GM19240 (cell line): Measurements from ENCODE around the gene DBP.
A peak's percentile ranks its signal among the peaks of the same experiment; 100 is the strongest.
"Not testable (repeated sequence)": the region's sequence is repeated elsewhere in the genome, so short reads cannot be mapped to it uniquely, and the experiment has no call there.

Source experiments
- DNase-seq: peaks from one replicate; pipeline ENCODE4 v3.0.0; 2011; ENCODE audit warnings: low spot score; ENCODE audit not compliant: insufficient read length

DBP gene

GRCh38 chr19:48636859-48637448 lies at the start of gene DBP:
TSS of gene DBP (minus strand) at chr19:48637379. CDS start at chr19:48636994, 385 bp downstream.
- no peak for DNase-seq

- DNase-seq: not testable (repeated sequence)
These were observed 49.5 kb upstream of the DBP start for GRCh38 chr19:48686637-48687036.

GRCh38 chr19:48686088-48686487 lies 48.9 kb upstream of the DBP start:
- DNase-seq: no peak

GRCh38 chr19:48685583-48685982 lies 48.4 kb upstream of the DBP start:
- no peak for DNase-seq

GRCh38 chr19:48683349-48683748 lies 46.2 kb upstream of the DBP start:
- no peak for DNase-seq

GRCh38 chr19:48681127-48681470 lies 43.9 kb upstream of the DBP start:
- DNase-seq: no peak

- no peak for DNase-seq
These were observed 43.4 kb upstream of the DBP start for GRCh38 chr19:48680436-48681126.

DNA sequence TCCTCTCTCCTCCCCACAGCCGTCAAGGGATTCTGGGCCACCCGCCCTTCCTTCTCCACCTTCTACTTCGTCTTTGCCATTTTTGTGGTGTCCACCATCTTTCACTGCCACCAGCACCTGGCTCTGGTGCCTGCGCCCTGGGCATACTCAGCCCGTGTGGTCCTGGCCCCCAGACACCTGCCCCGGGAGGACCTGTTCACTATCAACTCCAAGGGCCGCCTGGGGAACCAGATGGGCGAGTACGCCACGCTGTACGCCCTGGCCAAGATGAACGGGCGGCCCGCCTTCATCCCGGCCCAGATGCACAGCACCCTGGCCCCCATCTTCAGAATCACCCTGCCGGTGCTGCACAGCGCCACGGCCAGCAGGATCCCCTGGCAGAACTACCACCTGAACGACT lies 42.8 kb upstream of the DBP start:
- not testable (repeated sequence) for DNase-seq

DNA sequence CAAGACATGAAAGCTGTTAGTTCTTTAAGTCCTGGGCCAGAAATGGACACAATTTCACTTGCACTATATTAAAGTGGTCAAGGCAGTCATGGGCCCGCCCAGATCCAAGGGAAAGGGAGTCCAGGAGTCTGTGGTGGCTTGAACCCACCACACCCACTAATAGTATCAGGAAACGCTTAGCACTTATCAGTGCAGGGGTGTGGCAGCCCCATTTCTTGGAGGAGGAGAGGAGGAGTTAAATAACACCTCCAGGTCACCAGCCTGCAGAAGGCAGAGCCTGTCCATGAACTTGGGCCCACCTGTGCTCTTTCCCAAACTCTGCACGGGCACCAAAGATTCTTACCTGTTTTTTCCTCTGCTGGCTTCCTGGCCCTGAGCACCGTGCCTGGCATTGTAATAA lies 41.0 kb upstream of the DBP start:
- DNase-seq: no peak

- DNase-seq: no peak
These were observed 39.7 kb upstream of the DBP start for GRCh38 chr19:48676887-48677286.

GRCh38 chr19:48676487-48676886 lies 39.3 kb upstream of the DBP start:
- no peak for DNase-seq

DNA sequence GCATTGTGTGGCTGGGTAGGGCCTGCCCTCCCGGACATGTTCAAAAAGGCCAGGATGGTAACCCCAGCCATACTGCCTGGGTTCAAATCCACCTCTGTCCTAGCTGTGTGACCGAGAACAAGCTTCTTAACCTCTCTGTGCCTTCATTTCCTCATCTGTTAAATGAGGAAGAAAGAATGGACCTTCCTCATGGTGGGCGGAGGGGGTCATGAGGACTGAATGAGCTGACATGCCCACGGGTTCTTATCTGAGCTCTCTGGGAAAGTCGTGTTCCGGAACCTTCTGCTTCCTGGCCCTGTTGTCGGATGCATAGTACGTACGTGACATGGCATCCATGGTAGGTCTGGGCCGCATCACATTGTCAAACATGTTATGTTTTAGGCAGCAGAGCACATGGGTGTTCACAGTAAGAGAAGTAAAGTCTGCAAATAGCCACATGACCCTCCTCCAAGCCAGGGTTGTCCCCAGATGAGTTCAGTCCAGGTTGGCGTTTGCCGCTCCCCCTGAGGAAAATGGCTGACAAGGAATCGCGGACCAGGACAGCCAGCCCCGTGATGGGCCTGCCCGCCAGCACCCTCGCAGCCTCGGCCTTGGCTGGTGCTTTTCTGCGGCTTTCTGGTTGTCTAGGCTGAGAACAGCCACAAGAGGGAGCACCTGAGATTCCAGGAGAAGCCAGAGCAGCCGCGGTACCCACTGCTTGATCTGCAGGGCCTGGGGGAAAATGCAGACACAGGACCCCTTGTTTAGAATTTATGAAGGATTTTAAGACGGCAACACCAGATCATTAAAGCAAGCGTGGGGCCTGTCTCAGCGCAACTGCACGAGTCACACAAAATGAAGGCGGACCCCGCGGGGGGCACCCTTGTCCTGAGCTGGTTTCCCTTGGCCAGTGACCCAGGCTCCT lies 38.0 kb upstream of the DBP start:
- DNase-seq: peak; percentile 96

DNA sequence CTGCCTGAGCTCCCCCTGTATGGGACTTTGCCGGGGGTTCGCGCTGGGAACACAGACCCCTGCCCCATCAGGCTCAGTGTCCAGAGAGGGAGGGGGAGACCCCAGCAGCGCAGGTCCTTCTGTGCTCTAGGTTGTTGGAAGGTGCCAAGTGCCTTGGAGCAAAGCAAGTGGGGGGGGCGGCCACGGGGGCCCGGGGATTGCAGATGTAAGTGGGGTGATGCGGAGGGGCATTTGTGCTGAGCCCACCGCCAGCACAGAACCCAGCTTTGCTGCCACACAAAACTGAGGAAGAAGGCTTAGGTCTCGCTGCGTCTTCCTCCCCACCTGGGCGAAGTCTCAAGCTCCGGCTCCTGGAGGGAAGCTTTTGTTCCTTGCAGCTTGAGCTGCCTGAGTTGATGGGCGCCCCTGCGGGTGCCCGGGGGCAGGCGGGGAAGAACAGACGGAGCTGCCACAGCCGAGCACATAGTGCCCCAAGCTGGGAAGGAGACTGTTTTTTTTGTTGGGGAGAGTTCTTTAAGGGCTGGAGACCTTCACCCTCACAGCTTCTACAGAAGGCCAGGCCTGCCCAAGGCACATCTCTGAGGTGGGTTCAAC lies 37.1 kb upstream of the DBP start:
- DNase-seq: no peak

DNA sequence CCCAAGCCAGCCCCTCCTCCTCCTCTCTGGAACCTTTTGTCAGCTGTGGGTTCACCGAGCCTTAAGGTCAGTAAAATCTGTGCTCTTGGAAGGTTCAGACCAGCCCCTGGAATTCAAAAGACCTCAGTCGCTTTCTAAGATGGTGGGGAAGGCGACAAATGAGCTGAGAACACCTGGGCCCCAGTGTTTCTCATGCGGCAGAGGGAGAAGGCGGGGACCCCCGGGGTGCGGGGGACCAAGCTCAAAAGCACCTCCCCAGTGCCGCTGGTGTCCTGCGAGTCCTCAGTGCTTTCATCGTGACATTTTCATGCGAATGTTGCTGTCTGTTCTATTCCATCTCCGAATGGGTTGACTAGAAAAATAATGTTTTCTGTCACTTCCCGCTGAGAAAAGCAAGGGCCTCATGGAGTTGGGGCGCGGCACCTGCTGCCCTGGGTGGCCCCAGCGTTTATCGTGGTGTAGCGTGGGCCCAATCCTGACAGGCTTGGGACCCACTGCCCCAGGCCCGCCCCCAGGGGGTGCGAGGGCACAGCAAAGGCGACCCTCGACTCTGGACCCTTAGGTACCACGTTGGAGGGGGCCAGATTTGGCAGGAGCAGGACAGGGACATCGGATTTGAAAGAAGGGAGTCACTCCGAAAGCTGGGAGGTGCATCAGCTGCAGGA lies 36.4 kb upstream of the DBP start:
- DNase-seq: no peak

DNA sequence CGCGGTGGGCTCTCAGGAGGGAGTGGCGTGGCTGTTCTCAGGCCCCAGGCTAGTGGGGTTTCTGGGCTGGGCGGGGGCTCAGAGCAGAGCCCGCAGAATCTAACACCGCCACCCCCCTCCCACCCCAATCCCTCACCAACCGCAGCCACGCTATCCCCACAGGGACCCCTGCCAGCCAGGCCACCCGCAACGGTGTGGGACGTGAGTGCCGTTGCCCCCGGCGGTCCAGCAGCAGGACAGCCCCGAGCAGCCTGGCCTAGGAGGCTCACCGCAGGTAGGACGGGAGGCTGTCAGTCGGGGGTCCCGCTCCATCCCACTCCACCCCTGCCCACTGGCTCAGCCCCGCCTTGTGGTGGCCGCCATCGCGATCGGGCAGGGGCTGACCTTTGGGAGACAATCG lies 35.8 kb upstream of the DBP start, which contains the start of gene NTN5:
NTN5 (minus strand) TSS at position 24 of the 400 bp plus-strand sequence. CDS start 2,031 bp downstream, outside the sequence.
- DNase-seq: no peak

DNA sequence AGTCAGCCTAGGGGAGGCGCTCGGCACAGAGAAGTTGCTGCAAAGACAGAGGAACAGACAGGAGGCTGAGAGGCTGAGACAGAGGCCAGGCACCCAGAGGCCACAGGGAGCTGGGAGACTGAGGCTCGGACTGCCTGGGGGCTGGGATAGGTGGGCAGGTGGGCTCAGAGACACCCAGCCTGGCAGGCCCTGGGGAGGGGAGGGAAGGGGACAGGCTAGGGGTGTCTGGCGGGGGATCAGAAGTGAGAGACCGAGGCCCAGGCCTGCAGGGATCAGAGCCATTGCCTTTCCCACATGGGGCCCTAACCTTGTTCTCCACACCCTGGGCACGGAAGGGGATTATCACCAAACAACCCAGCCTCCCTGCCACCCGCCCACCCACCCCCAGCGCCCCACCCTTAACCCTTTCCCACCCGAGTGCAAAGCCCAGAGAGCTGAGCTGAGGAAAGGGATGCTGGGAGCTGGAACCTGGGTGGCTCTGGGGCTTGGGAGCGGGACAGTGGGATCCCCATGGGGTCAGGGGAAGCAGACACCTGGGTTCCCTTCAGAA lies 34.3 kb upstream of the DBP start:
- DNase-seq: no peak

DNA sequence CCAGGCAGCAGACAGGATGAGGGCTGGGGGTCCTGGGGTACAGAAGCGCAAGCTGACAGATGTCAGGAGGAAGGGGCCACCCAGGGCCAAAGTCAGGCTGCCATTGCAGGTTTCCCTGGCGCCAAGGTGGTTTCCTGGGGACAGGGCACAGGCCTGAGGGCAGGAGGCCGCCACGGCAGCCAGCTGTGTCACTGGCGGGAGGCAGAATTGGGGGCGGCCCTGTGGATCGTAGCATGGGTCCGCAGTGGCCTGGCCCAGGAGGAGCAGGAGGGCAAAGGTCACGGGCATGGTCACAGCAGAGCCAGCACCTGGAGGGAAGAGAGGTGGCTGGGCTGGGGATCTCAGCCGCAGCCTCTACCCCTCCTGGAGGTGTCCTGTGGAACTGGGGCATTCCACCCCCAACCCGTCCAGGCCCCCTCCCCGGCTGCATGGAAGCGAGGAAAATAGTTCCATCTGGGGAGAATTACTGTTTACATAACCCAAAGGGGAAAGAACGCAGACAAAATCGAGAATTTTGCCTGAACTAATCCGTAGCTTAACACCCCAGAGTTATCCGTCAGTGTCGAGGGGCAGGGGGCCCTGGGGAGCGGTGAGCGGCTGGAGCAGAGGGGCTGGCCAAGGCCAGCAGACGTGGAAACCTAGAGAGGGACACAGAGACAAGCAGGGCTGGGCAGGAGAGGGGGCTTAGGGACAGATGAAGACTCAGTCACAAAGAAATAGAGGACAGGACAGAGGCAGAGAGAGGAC lies 33.7 kb upstream of the DBP start:
- DNase-seq: no peak

GRCh38 chr19:48669903-48670668 lies 32.9 kb upstream of the DBP start:
- DNase-seq: no peak

- no peak for DNase-seq
These were observed 31.6 kb upstream of the DBP start for GRCh38 chr19:48668761-48669160.

- no peak for DNase-seq
These were observed 31.2 kb upstream of the DBP start for GRCh38 chr19:48668332-48668731.
